Activated CD4-positive, alpha-beta T cell treated with anti-CD3 and anti-CD28 coated beads, Interleukin-2, amount 50 U/mL, for 24 hours (primary cell): ENCODE data around the gene PILRA.
"Not testable (repeated sequence)": the region's sequence is repeated elsewhere in the genome, so short reads cannot be mapped to it uniquely, and the experiment has no call there.

Experiments used
- DNase-seq, 2 donors: peaks; one replicate each; pipeline ENCODE4 v3.0.0-alpha.2; 2020; ENCODE audit warnings: low read depth in 1 of 2, low spot score in 1 of 2

Gene PILRA

DNA sequence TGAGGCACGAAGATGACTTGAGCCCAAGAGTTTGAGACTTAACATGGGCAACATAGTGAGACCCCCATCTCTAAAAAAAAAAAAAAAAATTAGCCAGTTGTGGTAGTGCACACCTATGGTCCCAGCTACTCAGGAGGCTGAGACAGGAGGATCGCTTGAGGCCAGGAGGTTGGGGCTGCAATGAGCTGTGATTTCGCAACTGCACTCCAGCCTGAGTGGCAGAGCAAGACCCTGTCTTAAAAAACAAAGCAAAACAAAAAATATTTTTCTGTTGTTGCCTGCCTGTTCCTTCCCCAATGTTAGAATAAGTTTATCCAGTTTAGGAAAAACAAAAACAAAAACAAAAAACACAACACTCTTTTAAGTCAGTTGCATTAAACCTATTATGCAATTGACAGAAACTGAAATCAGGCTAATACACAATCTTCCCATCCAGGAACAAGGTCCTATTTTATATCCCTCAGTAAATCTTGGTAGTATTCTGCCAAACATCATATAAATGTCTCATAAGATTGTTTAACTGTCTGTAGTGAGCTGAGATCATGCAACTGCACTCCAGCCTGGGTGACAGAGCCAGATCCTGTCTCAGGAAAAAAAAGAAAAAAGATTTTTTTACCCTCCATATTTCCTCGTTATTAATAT is 4.9 kb downstream of the PILRA start:
- DNase-seq, result no peak

DNA sequence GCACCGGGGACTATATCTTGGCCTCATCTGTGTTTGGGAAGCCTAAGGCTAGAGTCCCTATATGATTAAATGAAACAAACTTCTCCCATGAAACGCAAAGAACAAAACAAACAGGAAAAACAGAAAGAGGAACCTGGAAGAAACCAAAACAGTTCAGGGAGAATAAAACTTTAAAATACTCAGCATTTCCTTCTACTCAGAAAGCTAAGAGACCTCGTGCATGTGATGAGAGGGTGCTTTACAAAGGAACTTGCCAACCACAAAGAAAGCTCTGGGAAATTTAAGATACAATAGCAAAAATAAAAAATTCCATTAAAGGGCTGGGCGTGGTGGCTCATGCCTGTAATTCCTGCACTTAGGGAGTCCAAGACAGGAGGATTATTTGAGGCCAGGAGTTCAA is 6.9 kb downstream of the PILRA start:
- DNase-seq, result no peak

DNA sequence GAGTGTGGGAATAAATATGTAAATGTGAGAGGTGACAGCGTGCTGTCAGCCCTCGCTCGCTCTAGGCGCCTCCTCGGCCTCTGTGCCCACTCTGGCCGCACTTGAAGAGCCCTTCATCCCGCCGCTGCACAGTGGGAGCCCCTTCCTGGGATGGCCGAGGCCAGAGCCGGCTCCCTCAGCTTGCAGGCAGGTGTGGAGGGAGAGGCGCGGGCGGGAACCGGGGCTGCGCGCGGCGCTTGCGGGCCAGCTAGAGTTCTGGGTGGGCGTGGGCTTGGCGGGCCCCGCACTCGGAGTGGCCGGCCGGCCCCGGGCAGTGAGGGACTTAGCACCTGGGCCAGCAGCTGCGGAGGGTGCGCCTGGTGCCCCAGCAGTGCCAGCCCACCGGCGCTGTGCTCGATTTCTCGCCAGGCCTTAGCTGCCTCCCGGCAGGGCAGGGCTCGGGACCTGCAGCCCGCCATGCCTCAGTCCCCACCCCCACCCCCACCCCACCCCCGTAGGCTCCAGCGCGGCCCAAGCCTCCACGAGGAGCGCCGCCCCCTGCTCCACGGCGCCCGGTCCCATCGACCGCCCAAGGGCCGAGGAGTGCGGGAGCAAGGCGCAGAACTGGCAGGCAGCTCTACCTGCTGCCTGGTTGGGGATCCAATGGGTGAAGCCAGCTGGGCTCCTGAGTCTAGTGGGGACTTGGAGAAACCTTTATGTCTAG is 8.4 kb downstream of the PILRA start:
- not testable (repeated sequence) for DNase-seq

GRCh38 chr7:100382234-100382853 is 9.1 kb downstream of the PILRA start:
- DNase-seq, result not testable (repeated sequence)

GRCh38 chr7:100384628-100385294 is 11.5 kb downstream of the PILRA start:
- no peak for DNase-seq

- DNase-seq, result no peak
Measured at GRCh38 chr7:100386940-100387339, 13.7 kb downstream of the PILRA start.

DNA sequence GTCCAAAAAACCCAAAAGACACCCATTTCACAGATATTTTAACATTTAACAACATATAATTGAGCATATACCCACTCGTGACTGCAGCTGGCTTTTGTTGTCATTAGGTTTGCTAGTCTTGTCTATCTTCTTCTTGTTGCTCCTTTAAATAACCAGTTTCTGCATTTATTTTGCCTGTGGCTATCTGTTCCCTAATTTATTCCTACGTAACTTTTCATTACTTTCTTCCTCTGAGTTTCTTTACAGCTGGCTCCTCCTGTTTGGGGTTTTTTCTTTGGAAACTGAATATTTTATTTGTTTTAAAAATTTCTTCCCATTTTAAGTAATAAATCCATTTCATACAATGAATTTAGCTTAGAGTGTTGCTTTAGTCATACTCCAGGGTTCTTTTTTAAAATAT is 14.4 kb downstream of the PILRA start:
- DNase-seq, result no peak

DNA sequence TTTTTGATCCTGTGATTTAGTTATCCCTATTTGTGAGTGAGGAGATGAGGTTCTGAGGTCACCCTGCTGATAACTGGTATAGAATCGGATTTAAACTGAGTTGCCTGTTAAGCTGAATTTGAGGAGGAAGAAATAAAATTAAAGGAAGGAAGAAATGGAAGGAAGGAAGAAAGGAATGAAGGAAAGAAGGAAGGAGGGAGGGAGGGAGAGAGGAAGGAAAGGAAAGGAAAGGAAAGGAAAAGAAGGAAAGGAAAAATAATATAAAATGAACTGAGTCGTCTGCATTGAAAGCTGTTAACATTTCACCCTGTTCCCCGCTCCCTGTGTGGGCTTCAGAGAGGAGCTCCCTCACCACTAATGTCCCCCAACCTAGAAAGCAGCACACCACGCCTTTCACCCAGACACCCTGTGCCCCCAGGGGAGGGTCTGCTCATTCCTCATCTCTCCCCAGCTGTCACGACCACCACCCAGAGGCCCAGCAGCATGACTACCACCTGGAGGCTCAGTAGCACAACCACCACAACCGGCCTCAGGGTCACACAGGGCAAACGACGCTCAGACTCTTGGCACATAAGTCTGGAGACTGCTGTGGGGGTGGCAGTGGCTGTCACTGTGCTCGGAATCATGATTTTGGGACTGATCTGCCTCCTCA is 16.3 kb downstream of the PILRA start:
- no peak for DNase-seq

GRCh38 chr7:100390286-100391009 is 17.2 kb downstream of the PILRA start:
- DNase-seq, result no peak

DNA sequence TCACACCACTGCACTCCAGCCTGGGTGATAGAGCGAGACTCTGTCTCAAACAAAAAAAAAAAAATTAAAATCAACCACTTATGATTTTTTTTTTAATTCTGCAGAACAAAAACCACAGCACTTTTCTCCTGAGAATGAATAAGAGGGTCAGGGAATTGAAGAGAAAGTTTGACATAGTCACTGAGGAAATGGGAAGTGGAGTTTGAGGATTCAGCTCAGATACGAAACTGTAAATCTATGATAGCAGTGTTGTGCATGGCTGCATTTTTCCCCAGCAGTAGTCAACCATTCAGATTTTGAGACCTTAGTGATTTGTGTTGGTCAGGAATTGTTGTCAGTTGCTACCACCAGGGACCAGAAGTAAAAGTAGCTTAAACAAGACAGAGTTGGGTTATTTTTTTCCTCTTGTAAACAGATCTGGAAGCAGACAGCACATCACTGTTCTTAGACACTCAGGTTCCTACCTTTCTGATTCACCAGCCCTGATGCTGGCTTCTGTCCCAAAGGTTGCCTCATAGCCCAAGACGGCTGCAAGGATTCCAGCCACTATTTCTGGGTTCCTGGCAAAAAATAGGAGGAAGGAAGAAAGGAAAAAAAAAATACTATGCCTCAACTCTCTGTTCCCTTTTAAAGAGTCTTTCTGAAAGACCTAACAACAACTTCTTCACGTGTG is 20.1 kb downstream of the PILRA start:
- no peak for DNase-seq

GRCh38 chr7:100394077-100394476 is 20.8 kb downstream of the PILRA start:
- no peak for DNase-seq

GRCh38 chr7:100396421-100396982 is 23.2 kb downstream of the PILRA start:
- peak in 1 of 2 donors; percentile 65 for DNase-seq

GRCh38 chr7:100397315-100398081 is 24.2 kb downstream of the PILRA start:
- no peak for DNase-seq

- no peak for DNase-seq
Measured at GRCh38 chr7:100398239-100398638, 25.0 kb downstream of the PILRA start.

DNA sequence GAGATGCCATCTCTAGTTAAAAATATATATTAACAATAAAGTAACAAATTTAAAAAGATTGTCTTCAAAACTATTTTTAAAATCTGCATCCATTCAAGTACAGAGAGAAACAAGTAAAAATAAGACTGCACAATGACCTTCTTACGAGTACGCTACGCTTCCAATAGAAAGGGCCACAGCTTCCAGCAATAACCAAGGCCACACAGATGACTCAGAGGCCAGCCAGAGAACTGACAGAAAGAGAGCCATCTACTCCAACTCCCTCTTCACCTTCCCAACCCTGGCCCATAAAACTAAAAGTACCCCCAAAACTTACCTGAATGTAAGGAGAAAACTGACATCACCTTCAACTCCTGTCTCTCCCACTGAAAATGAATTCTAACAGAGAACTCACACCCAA is 26.8 kb downstream of the PILRA start:
- DNase-seq, result no peak

DNA sequence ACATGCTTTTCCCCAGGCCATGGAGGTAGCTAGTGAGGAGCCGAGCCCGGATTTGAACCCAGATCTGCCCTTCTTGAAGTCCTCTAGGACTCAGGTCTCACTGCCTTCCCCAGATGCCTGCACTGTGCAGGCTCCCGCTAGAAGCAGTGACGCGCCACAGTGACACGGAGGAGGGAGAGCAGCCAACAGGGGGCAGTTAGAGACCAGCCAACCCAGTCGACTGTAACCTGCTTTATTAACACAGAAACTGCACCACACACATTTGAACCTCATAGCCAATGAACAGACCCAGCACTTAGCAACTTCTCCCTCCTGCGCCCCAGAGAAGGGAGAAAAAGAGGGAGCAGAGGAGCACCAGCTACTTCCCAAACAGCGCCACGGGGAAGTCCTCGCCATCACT is 27.4 kb downstream of the PILRA start:
- DNase-seq, result no peak

DNA sequence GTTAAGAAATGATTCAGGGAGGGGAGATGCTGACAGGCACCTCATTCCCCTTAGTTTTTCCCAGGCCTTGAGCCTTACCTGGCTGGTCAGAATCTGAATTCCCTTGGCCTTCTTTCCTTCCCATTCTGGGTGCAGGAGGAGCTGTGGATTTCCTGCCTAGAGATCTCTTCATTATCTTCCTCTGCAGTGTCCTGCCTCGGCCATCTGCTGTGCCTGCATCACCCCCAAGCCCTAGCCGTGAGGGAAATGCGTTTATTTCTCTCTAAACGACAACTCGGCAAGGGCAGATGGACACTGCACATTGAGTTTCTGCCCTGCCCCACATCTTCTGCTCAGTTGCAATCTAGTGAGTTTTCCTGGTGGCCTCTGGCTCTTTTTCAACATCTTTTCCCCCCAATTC is 28.5 kb downstream of the PILRA start:
- no peak for DNase-seq

DNA sequence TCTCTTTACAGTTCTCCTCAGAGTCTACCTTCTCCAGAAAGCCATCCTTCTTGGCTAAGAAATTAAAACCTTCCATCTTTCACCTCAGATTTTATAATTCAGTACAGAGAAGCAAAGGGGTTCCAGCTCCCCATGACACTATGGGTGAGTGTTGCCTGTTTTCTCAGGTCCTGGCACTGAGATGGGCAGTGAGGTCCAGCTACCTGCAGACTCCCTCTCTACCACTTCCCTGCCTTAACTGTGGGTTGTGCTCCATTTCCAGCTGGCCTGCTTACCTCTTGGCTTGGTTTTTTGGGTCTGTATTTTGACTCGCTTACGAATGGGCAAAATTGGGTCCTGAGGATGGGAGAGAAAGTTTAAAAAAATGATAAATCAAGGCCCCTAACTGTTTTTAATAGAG is 29.0 kb downstream of the PILRA start:
- DNase-seq, result no peak

DNA sequence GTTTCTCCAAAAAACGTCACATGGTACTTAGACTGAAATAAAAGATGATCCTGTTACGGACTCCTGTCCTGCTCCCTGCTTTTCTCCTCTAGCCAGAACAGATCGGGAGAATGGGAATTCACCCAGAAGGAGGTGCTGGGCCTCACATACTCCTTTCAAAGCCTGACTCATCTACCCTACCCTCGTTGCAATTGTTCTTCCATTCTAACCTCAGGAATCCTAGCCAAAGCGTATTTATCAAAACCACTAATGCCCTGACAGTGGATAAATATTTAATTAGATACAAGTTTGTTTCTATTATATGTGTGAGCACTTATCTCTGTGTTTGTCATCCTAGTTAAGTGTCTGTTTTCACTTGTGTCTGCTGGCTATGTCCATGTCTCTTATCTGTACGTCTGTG is 33.5 kb downstream of the PILRA start:
- no peak for DNase-seq
